ENCODE results near the gene IL1A.

The IL1A gene

GRCh38 chr2:112791693-112792230 lies 7.5 kb upstream of the IL1A start:
- no peak for DNase-seq

DNA sequence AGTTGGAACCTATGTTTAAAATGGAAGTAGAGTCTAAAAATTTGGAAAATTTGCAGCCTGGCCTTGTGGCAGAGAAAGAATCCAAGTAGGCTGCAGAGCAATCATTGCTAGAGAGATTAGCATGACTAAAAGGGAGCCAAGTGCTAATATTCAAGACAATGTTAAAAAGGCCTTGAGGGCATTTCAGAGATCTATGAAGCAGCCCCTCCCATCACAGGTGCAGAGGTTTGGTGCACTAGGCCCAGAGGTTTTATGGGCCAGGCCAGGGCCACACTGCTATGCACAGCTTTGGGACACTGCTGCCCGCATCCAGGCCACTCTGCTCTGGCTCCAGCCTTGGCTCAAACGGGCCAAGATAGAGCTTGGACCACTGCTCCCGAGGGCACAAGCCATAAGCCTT lies 6.7 kb upstream of the IL1A start:
- DNase-seq = no peak

- DNase-seq = peak; percentile 60
Measured at GRCh38 chr2:112790305-112790704, 6.0 kb upstream of the IL1A start.

DNA sequence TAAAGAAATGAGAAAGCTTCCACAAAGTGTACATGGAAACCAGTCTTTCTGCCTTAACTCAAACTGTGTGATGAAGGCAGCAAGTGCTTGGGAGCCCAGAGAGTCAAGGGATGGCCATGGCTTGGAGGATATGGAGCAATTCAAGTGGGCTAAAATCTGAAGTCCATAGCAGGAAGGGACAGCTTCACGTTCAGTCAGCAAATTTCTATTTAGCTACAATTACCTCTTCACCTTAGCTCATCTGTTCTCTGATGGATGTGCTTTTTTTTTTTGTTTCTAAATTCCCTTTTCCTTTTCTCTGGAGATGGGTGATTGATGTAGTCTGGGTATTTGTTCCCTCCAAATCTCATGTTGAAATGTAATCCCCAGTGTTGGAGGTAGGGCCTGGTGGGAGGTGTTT lies 4.9 kb upstream of the IL1A start:
- DNase-seq = no peak

DNA sequence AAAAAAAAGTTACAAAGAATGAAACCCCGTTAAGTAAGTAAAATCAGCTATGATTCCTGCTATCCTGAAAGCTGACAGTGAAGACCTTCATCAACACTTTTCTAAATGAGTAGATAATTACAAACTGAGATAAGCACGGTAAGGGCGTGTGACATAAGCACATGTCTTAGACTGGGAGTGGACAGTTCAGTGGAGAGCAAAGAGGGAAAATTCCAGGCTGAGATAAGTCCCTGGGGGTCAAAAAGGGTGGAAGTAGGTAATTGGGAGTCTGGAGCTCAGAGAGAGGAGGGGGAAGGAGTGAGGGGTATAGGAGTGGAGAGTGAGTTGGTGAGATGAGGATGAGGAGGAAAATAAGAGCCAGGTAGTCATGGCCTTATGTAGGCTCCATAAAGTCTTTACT lies 4.4 kb upstream of the IL1A start:
- no peak for DNase-seq

GRCh38 chr2:112787729-112788393 lies 3.6 kb upstream of the IL1A start:
- DNase-seq = peak; percentile 89

GRCh38 chr2:112787294-112787693 lies 3.0 kb upstream of the IL1A start:
- DNase-seq = no peak

- DNase-seq = peak; percentile 51
Measured at GRCh38 chr2:112783187-112783714, 1.0 kb downstream of the IL1A start.

DNA sequence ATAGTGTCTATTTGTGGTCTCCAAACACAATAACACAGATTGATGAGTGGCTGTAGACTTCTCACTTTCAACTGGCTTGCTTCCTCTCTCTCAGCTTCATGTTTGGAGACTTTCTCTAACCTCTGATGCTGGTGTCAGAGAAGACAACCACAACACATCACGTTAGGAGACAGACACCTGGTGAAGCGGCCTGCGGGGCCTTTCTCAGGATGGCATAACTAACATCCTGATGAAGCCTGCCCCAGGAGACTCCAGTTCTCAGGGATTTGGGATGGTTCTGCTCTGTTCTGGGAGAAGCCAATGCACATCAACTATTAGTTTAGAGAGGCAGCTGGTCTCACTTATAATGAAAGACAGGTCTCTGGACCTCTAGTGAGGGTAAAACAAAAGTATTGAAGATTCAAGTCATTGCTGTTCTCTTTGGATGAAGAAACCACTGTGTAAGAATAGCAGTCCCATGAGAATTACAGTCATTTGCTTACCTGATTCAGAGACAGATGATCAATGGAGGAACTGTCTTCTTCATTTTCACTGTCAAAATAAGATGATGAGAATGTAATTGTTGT lies 2.0 kb downstream of the IL1A start:
- peak; percentile 33 for DNase-seq

GRCh38 chr2:112779598-112779997 lies 4.7 kb downstream of the IL1A start:
- peak; percentile 41 for DNase-seq

DNA sequence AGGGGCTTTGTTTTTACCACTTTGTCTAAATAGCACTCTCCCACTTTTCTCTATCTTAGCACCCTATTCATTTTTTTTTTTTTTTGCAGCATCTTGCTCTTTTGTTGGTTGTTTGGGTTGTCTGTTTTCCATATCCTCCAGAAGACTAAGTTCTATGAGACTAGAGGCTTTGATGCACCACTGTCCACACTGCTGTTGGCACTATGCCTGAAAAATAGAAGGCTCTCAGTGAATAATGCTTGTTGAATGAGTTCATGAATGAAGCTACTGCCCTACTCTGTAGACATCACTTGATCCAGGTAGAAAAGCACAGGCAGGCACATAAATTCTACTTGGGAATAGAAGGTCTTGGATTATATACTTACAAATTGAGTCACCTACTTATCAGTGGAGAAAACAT lies 7.3 kb downstream of the IL1A start:
- DNase-seq = peak; percentile 32

DNA sequence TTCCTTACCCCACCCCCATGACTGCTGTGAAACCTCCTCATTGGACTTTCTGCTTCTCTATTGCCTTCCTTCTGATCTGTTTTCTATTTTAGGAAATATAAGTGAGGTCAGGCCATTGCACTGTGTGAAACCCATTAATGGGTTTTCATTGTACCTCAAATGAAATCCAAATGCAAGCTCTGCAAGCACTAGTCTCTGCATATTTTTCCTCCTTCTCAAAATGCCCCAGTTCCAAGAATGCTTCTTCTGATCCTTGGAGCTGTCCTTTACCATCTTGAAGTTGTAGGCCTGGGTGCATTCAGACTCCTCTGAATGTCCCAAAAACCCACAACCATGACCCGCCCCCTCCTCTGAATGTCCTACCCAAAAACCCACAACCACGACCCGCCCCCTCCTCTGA lies 8.2 kb downstream of the IL1A start:
- peak; percentile 48 for DNase-seq

DNA sequence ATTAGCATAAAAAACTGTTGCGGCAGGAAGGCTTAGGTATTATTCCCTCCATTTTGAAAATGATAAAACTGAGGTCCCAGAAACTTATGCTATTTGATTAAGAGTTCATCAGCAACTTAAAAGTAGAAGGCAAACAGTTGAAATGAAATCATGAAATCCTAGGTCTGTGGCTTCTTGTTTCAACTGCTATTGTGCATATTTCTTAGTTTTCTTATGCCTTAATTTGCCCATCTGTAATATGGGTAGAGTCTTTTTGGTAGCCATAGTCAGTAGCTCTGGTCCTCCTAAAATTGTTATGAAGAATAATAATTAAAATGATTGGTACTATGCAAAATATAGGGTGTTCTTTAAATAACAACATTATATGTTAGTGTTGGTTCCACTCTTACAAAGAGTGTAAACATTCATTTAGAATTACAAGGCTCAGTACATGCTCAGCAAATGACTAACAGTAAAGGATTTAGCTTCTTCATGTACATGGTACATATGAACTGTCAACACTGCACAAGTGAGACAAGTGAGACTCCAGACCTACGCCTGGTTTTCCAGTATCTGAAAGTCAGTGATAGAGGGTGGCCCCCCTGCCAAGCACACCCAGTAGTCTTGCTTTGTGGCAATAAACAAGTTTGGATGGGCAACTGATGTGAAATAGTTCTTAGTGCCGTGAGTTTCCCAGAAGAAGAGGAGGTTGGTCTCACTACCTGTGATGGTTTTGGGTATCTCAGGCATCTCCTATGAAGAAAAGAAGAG lies 9.6 kb downstream of the IL1A start:
- no peak for DNase-seq

- DNase-seq = peak; percentile 57
Measured at GRCh38 chr2:112773556-112773955, 10.7 kb downstream of the IL1A start.

GRCh38 chr2:112772911-112773475 lies 11.3 kb downstream of the IL1A start:
- peak; percentile 65 for DNase-seq

DNA sequence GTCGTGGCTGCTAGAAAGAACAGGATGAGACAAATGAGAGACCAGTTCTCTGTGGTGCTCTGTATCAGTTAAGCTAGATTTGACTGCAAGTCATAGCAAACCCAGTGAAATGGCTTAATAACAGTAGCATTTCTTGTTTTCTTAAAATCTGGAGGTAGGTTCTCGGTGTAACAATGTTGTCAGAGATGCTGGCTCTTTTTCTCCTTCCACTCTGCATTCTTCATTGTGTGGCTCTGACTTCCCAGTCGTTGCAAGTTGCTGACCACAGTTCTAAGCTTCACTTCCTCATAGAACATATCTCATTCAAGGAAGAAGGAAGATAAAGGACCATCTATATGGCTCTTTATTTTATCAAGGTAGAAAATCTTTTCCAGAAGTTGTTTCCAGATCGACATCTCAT lies 12.0 kb downstream of the IL1A start:
- DNase-seq = peak; percentile 71

GRCh38 chr2:112768432-112768831 lies 15.9 kb downstream of the IL1A start:
- peak; percentile 45 for DNase-seq

DNA sequence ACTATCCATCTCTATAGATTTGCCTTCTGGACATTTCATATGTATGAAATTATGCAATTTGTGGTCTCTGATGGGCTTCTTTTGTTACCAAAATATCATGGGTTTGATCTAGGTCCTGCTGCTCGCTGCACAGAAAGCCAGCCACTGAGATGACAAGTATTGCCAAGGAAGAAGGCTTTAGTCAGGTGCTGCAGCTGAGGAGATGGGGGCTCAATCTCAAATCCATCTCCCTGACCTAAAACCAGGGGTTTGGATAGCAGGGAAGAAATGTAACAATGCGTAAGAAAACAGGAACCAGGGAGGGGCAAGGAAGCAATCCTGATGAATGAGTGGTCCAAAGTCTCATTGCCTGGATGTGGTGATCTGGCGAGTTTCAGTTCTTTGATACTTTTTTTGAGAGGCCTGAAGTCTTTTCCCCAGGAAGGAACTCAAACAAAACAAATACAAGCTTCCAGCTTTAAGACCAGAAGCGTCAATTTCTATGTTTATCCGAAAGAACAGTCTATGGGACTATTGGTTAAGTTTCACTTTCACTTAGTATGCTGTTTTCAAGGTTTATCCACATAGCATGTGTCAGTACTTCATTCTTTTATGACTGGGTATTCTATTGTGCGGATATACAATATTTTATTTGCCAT lies 16.5 kb downstream of the IL1A start:
- peak; percentile 62 for DNase-seq

GRCh38 chr2:112765251-112765650 lies 19.0 kb downstream of the IL1A start:
- DNase-seq = no peak

DNA sequence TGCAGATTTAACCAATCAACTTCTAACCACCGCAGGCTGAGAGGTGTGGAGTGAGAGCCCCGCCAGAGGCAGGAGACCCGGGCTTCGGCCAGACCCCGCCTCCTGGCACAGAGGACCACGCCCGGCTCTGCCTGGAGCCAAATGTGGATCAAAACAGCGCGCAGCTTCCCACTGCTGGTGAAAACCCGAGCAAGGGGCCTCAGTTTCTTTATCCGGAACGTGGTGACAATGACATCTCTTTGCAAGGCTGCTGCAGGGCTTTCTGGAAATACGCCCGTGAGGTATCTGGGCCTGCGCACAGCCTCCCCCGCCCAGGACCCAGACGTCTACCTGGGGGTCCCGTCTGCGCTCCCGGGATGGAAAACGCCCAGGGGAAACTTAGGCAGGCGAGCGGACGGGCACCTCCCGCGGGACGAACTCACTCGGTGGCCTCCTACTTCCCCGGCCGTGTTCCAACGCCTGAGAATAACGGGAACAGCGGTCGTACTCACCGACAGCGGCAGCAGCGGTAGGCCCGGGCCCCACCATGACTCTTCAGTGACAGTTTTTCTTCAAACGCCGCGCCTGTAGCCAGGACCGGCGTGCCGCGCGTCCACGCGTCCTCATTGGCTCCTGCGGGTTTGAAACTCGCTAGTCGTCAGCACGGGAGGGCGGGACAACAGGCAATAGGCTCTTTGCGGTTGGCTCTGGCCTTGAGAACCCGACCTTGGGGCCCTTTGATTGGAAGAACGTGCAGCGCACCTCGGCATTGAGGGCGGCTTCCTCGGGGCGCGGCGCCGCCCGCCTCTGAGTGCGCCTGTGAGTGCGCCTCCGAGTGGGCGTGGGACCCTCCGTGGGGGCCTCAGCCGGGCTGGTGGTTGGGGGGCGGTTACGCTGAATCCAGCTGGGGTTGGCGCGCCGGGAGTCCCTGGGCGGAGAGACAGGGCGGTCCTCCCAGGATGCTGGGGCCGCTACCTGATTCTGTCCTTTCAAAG lies 19.9 kb downstream of the IL1A start, which contains the start of gene CKAP2L:
Gene CKAP2L, minus strand, starts transcription at position 539 of the 974 bp plus-strand sequence. Its CDS starts 11 bp downstream, at position 528.
- DNase-seq = peak; percentile 99

DNA sequence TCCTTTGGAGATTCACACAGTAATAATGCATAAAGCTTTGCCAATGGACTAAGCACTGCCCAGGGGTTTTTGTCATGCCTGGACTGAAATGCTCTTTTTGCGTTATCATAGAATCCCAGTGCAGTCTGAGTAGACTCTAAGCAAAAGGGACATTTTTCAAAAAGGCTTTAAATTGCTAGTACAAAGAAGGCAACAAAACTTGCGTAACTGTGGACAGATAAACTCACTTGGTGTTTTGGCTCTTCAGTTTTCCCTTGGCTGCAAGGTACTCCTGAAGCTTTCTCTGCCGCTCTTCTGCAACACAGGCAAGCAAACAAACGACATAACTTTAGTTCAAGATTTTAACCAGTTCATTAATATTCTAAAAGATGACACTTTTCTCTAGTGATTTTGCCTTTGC lies 22.0 kb downstream of the IL1A start:
- no peak for DNase-seq

All from inflammatory macrophage treated with lipopolysaccharide for 4 hours (primary cell).